Endodermal cell (in vitro differentiated cells): Measurements from ENCODE around the gene CRYBG3. TPM values are rescaled to one million over a fixed set of nuclear protein-coding genes. Genes with fewer than 3 reads are reported as not detected.
"Not testable (repeated sequence)": the region's sequence is repeated elsewhere in the genome, so short reads cannot be mapped to it uniquely, and the experiment has no call there.

Experiments
- DNase-seq: peaks from one replicate; pipeline ENCODE4 v3.0.0-alpha.2; 2017
- H3K27ac ChIP-seq: 2 replicates; pipeline ENCODE4 v1.5.1; 2013; ENCODE audit warnings: mild to moderate bottlenecking, low read depth, low read length, moderate library complexity
- H3K27me3 ChIP-seq: 2 replicates; pipeline ENCODE4 v1.6.1; 2013; ENCODE audit warnings: mild to moderate bottlenecking, low read length, moderate library complexity; ENCODE audit not compliant: insufficient read depth, control insufficient read depth, poor library complexity, severe bottlenecking
- H3K36me3 ChIP-seq: 2 replicates; pipeline ENCODE4 v1.7.0; 2013; ENCODE audit warnings: mild to moderate bottlenecking, low read length, moderate library complexity; ENCODE audit not compliant: control insufficient read depth, insufficient read depth
- H3K4me1 ChIP-seq: one replicate; pipeline ENCODE4 v1.7.0; 2013; ENCODE audit warnings: low read length; ENCODE audit not compliant: control insufficient read depth, insufficient read depth
- H3K4me3 ChIP-seq: 2 replicates; pipeline ENCODE4 v1.5.1; 2013; ENCODE audit warnings: mild to moderate bottlenecking, low read length, moderate library complexity
- H3K9ac ChIP-seq: 2 replicates; pipeline ENCODE4 v1.6.1; 2013; ENCODE audit warnings: mild to moderate bottlenecking, low read length, moderate library complexity; ENCODE audit not compliant: poor library complexity, severe bottlenecking; ENCODE audit errors: extremely low read depth
- H3K9me3 ChIP-seq: 2 replicates; pipeline ENCODE4 v1.6.1; 2013; ENCODE audit warnings: mild to moderate bottlenecking, low read length, moderate library complexity; ENCODE audit not compliant: control insufficient read depth
- H3K27ac Mint-ChIP-seq: 2 replicates; pipeline ENCODE4 v1.8.0; 2020; ENCODE audit warnings: mixed read lengths
- H3K27me3 Mint-ChIP-seq: 2 replicates; pipeline ENCODE4 v1.8.0; 2021; ENCODE audit warnings: mild to moderate bottlenecking, mixed read lengths; ENCODE audit not compliant: insufficient read depth
- H3K36me3 Mint-ChIP-seq: 2 replicates; pipeline ENCODE4 v1.8.0; 2020; ENCODE audit warnings: low read depth, mixed read lengths
- H3K4me1 Mint-ChIP-seq: 2 replicates; pipeline ENCODE4 v1.8.0; 2020; ENCODE audit warnings: mixed read lengths
- H3K4me3 Mint-ChIP-seq: 2 replicates; pipeline ENCODE4 v1.8.0; 2020; ENCODE audit warnings: mild to moderate bottlenecking, moderate library complexity, mixed read lengths
- H3K9me3 Mint-ChIP-seq: 2 replicates; pipeline ENCODE4 v1.8.0; 2020; ENCODE audit warnings: mild to moderate bottlenecking, mixed read lengths
- WGBS, 2 experiments: methylation state at CpG; one replicate each; pipeline versions ENCODE4 v1.1.5 to v1.1.7; 2013; ENCODE audit warnings: missing lambda C conversion rate in 2 of 2, mixed read lengths in 1 of 2; ENCODE audit not compliant: insufficient coverage in 1 of 2, insufficient read length in 1 of 2; 5-methylcytosine and 5-hydroxymethylcytosine counted together
- total RNA-seq, 2 donors: library from RNA; stranded (reverse); fragmentation: NEBNext Ultra II Directional in 1 of 2; extraction: Animal tissue kit (Norgen Biotek cat#: 25700) in 1 of 2; gene quantifications; 2 replicates in 1 of 2; 3 replicates in 1 of 2; pipeline ENCODE4 v1.2.1, GENCODE V29; 2021
- TF ChIP-seq, protein P1 (sequence below): fragments of 200-600 bp; sonication (generic); conservative IDR thresholded peaks from 2 replicates; pipeline ENCODE4 v1.5.0; 2021; ENCODE audit warnings: antibody characterized with exemption, mild to moderate bottlenecking

Gene CRYBG3
- total RNA-seq, 2 donors from 2014 or later: 9.7 to 10.8 TPM

- no peaks in the 10 kb centered on the region for H3K27me3 Mint-ChIP-seq
- Histone ChIP-seq H3K9me3 (no peaks in the 10 kb centered on the region), H3K27ac (no peak overlapping the region), H3K27me3 (no peaks in the 10 kb centered on the region), H3K9ac (no peak overlapping the region), H3K4me1 (peaks cover 3% of the 10 kb centered on the region), H3K4me3 (no peak overlapping the region), H3K36me3 (no peaks in the 10 kb centered on the region)
- H3K4me3 Mint-ChIP-seq: no peak overlapping the region
- WGBS, 2 experiments: 78 to 100% methylated on average over 1 to 3 of the region's 3 CpGs
- H3K27ac Mint-ChIP-seq: peak overlapping the region; percentile 1
- no peaks in the 10 kb centered on the region for H3K9me3 Mint-ChIP-seq
- no peaks in the 10 kb centered on the region for H3K36me3 Mint-ChIP-seq
- H3K4me1 Mint-ChIP-seq: peaks cover 23% of the 10 kb centered on the region
- peak; percentile 53 for DNase-seq
- TF ChIP-seq, protein P1, sequence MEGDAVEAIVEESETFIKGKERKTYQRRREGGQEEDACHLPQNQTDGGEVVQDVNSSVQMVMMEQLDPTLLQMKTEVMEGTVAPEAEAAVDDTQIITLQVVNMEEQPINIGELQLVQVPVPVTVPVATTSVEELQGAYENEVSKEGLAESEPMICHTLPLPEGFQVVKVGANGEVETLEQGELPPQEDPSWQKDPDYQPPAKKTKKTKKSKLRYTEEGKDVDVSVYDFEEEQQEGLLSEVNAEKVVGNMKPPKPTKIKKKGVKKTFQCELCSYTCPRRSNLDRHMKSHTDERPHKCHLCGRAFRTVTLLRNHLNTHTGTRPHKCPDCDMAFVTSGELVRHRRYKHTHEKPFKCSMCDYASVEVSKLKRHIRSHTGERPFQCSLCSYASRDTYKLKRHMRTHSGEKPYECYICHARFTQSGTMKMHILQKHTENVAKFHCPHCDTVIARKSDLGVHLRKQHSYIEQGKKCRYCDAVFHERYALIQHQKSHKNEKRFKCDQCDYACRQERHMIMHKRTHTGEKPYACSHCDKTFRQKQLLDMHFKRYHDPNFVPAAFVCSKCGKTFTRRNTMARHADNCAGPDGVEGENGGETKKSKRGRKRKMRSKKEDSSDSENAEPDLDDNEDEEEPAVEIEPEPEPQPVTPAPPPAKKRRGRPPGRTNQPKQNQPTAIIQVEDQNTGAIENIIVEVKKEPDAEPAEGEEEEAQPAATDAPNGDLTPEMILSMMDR: peak; percentile 51
Measured at GRCh38 chr3:97896547-97896946, 74.7 kb downstream of the CRYBG3 start.

DNA sequence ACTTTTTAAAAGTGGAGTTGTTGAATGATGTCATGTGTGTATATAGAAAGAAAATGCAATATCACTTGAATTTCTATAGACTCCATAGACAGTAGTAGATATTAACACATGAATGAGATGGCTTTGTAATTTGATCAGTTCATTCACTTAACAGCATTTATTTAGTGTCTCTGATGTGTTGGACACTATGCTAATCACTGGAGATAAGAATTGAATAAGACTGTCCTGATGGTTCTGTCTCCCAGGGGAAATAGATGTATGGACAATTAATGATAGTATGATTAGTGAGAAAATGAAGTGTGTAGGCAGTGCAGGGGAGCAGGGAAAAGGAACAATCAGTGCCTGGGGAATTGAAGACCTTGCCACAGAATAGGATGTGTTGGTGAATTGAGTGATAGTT, 77.5 kb downstream of the CRYBG3 start:
- DNase-seq: no peak
- Histone ChIP-seq H3K27ac (no peak overlapping the region), H3K9ac (no peak overlapping the region), H3K9me3 (no peaks in the 10 kb centered on the region), H3K4me1 (peaks cover 3% of the 10 kb centered on the region), H3K27me3 (no peaks in the 10 kb centered on the region), H3K4me3 (no peak overlapping the region), H3K36me3 (no peaks in the 10 kb centered on the region)
- Mint-ChIP-seq H3K4me1 (peaks cover 23% of the 10 kb centered on the region), H3K27ac (no peak overlapping the region), H3K4me3 (no peak overlapping the region), H3K36me3 (peaks cover 4% of the 10 kb centered on the region), H3K9me3 (no peaks in the 10 kb centered on the region), H3K27me3 (no peaks in the 10 kb centered on the region)
- TF ChIP-seq, protein P1: no peak

GRCh38 chr3:97901313-97902248, 79.8 kb downstream of the CRYBG3 start:
- Mint-ChIP-seq H3K27ac (peak overlapping the region; percentile 15), H3K4me1 (peaks cover 5% of the 10 kb centered on the region), H3K36me3 (peaks cover 6% of the 10 kb centered on the region), H3K27me3 (no peaks in the 10 kb centered on the region), H3K9me3 (no peaks in the 10 kb centered on the region), H3K4me3 (no peak overlapping the region)
- Histone ChIP-seq H3K9ac (no peak overlapping the region), H3K4me3 (no peak overlapping the region), H3K9me3 (no peaks in the 10 kb centered on the region), H3K4me1 (no peaks in the 10 kb centered on the region), H3K27me3 (no peaks in the 10 kb centered on the region), H3K36me3 (no peaks in the 10 kb centered on the region), H3K27ac (no peak overlapping the region)
- 89% methylated on average over 3 to 4 of the region's 4 CpGs for WGBS, 2 experiments
- TF ChIP-seq, protein P1: no peak
- no peak for DNase-seq

- not testable (repeated sequence) for H3K27ac Mint-ChIP-seq, H3K4me3 ChIP-seq, H3K27ac ChIP-seq, H3K9ac ChIP-seq, H3K4me1 ChIP-seq, H3K36me3 Mint-ChIP-seq, H3K36me3 ChIP-seq, H3K9me3 ChIP-seq, H3K9me3 Mint-ChIP-seq, H3K27me3 ChIP-seq, H3K27me3 Mint-ChIP-seq, DNase-seq
- H3K4me3 Mint-ChIP-seq: peak overlapping the region; percentile 58
- peaks cover 16% of the 10 kb centered on the region for H3K4me1 Mint-ChIP-seq
- no CpG with 5 or more reads among the region's 3 CpGs for WGBS, 2 experiments
Measured at GRCh38 chr3:97909830-97910229, 88.0 kb downstream of the CRYBG3 start.

DNA sequence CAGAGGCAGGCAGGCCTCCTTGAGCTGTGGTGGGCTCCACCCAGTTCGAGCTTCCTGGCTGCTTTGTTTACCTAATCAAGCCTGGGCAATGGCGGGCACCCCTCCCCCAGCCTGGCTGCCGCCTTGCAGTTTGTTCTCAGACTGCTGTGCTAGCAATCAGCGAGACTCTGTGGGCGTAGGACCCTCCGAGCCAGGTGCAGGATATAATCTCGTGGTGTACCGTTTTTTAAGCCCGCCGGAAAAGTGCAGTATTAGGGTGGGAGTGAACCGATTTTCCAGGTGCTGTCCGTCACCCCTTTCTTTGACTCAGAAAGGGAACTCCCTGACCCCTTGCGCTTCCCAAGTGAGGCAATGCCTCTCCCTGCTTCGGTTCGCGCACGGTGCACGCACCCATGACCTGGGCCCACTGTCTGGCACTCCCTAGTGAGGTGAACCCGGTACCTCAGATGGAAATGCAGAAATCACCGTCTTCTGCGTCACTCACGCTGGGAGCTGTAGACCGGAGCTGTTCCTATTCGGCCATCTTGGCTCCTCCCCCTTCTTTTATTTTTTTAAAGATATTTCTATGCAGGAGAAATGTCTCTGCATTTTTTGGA, 88.5 kb downstream of the CRYBG3 start:
- H3K27me3 ChIP-seq, H3K9me3 ChIP-seq, H3K4me1 ChIP-seq, H3K27me3 Mint-ChIP-seq, H3K9ac ChIP-seq, H3K36me3 ChIP-seq, H3K27ac ChIP-seq, H3K9me3 Mint-ChIP-seq, H3K4me3 ChIP-seq, H3K36me3 Mint-ChIP-seq, DNase-seq: not testable (repeated sequence)
- Mint-ChIP-seq H3K4me3 (peak overlapping the region; percentile 58), H3K4me1 (peaks cover 16% of the 10 kb centered on the region), H3K27ac (peak overlapping the region; percentile 96)
- 70 to 92% methylated on average over 6 to 22 of the region's 24 CpGs for WGBS, 2 experiments
